ENCODE data around the gene DNHD1.
"Not testable (repeated sequence)": the region's sequence is repeated elsewhere in the genome, so short reads cannot be mapped to it uniquely, and the experiment has no call there.

Gene DNHD1

GRCh38 chr11:6481924-6482275 lies 15.2 kb upstream of the DNHD1 start:
- DNase-seq = no peak

- no peak for DNase-seq
Measured at GRCh38 chr11:6482441-6482840, 14.6 kb upstream of the DNHD1 start.

GRCh38 chr11:6483015-6483414 lies 14.1 kb upstream of the DNHD1 start:
- DNase-seq = no peak

- DNase-seq = no peak
Measured at GRCh38 chr11:6485661-6486060, 11.4 kb upstream of the DNHD1 start.

- no peak for DNase-seq
Measured at GRCh38 chr11:6486256-6486655, 10.8 kb upstream of the DNHD1 start.

- DNase-seq = no peak
Measured at GRCh38 chr11:6486938-6487337, 10.1 kb upstream of the DNHD1 start.

GRCh38 chr11:6488342-6488741 lies 8.7 kb upstream of the DNHD1 start:
- DNase-seq = no peak

- DNase-seq = no peak
Measured at GRCh38 chr11:6488821-6489220, 8.3 kb upstream of the DNHD1 start.

- DNase-seq = no peak
Measured at GRCh38 chr11:6489306-6489705, 7.8 kb upstream of the DNHD1 start.

- DNase-seq = no peak
Measured at GRCh38 chr11:6498121-6498520, 1.0 kb downstream of the DNHD1 start.

GRCh38 chr11:6498544-6498943 lies 1.5 kb downstream of the DNHD1 start:
- DNase-seq = no peak

GRCh38 chr11:6502382-6502781 lies 5.3 kb downstream of the DNHD1 start:
- no peak for DNase-seq

GRCh38 chr11:6504166-6504565 lies 7.1 kb downstream of the DNHD1 start:
- no peak for DNase-seq

GRCh38 chr11:6505577-6506240 lies 8.6 kb downstream of the DNHD1 start:
- DNase-seq = no peak

- DNase-seq = no peak
Measured at GRCh38 chr11:6516865-6517264, 19.8 kb downstream of the DNHD1 start.

- DNase-seq = no peak
Measured at GRCh38 chr11:6520265-6520664, 23.2 kb downstream of the DNHD1 start.

GRCh38 chr11:6521946-6522345 lies 24.9 kb downstream of the DNHD1 start:
- not testable (repeated sequence) for DNase-seq

GRCh38 chr11:6523253-6523652 lies 26.2 kb downstream of the DNHD1 start:
- DNase-seq = no peak

GRCh38 chr11:6526411-6527135 lies 29.5 kb downstream of the DNHD1 start:
- DNase-seq = no peak

GRCh38 chr11:6529266-6529665 lies 32.2 kb downstream of the DNHD1 start:
- no peak for DNase-seq

GRCh38 chr11:6530848-6531247 lies 33.8 kb downstream of the DNHD1 start:
- DNase-seq = no peak

- no peak for DNase-seq
Measured at GRCh38 chr11:6531267-6531752, 34.2 kb downstream of the DNHD1 start.

- no peak for DNase-seq
Measured at GRCh38 chr11:6538456-6538855, 41.4 kb downstream of the DNHD1 start.

- no peak for DNase-seq
Measured at GRCh38 chr11:6538945-6539344, 41.9 kb downstream of the DNHD1 start.

Measured in SIG-M5 (cell line).